GM18873 (cell line): ENCODE results near the gene FGD4.
"Not testable (repeated sequence)": the region's sequence is repeated elsewhere in the genome, so short reads cannot be mapped to it uniquely, and the experiment has no call there.

ENCODE experiments used
- ATAC-seq: cut with Tn5 transposase; IDR thresholded peaks from one replicate; pipeline ENCODE4 v1.9.1; 2021; ENCODE audit warnings: mild to moderate bottlenecking, moderate library complexity, moderate number of reproducible peaks; ENCODE audit not compliant: unreplicated experiment, low FRiP score

Gene FGD4

GRCh38 chr12:32488132-32488531 is 88.8 kb downstream of the FGD4 start:
- ATAC-seq: no peak

GRCh38 chr12:32489070-32489469 is 89.7 kb downstream of the FGD4 start:
- no peak for ATAC-seq

- no peak for ATAC-seq
These were observed 91.4 kb downstream of the FGD4 start for GRCh38 chr12:32490801-32491200.

- no peak for ATAC-seq
These were observed 93.9 kb downstream of the FGD4 start for GRCh38 chr12:32493282-32493681.

GRCh38 chr12:32494656-32495055 is 95.3 kb downstream of the FGD4 start:
- no peak for ATAC-seq

- ATAC-seq: no peak
These were observed 97.6 kb downstream of the FGD4 start for GRCh38 chr12:32496946-32497345.

- ATAC-seq: no peak
These were observed 98.5 kb downstream of the FGD4 start for GRCh38 chr12:32497864-32498263.

GRCh38 chr12:32499048-32499447 is 99.7 kb downstream of the FGD4 start:
- ATAC-seq: no peak

GRCh38 chr12:32501835-32502333 is 102.5 kb downstream of the FGD4 start:
- ATAC-seq: no peak

GRCh38 chr12:32502693-32503502 is 103.5 kb downstream of the FGD4 start:
- no peak for ATAC-seq

GRCh38 chr12:32503730-32504129 is 104.4 kb downstream of the FGD4 start:
- no peak for ATAC-seq

- ATAC-seq: no peak
These were observed 105.2 kb downstream of the FGD4 start for GRCh38 chr12:32504591-32504990.

GRCh38 chr12:32505067-32505945 is 105.9 kb downstream of the FGD4 start:
- ATAC-seq: no peak

- not testable (repeated sequence) for ATAC-seq
These were observed 108.0 kb downstream of the FGD4 start for GRCh38 chr12:32507096-32507941.

- ATAC-seq: no peak
These were observed 108.6 kb downstream of the FGD4 start for GRCh38 chr12:32507942-32508320.

- ATAC-seq: no peak
These were observed 109.3 kb downstream of the FGD4 start for GRCh38 chr12:32508626-32509025.

GRCh38 chr12:32509328-32510091 is 110.2 kb downstream of the FGD4 start:
- no peak for ATAC-seq

- not testable (repeated sequence) for ATAC-seq
These were observed 112.6 kb downstream of the FGD4 start for GRCh38 chr12:32511976-32512375.

GRCh38 chr12:32512379-32512778 is 113.0 kb downstream of the FGD4 start:
- no peak for ATAC-seq

- no peak for ATAC-seq
These were observed 113.6 kb downstream of the FGD4 start for GRCh38 chr12:32512910-32513309.
